GM12875 (cell line): Measurements from ENCODE around the gene WT1.

ENCODE experiments used
- H3K4me3 ChIP-seq: one replicate; pipeline ENCODE4 v1.5.1; 2011; ENCODE audit warnings: low read depth, low read length, control low read depth
- TF ChIP-seq, protein P1 (sequence below): IDR thresholded peaks from 2 replicates; pipeline ENCODE4 v1.5.1; 2011; ENCODE audit warnings: low read depth, mild to moderate bottlenecking, control low read depth, inconsistent platforms, low read length, moderate library complexity, borderline replicate concordance; ENCODE audit not compliant: insufficient read depth

Gene WT1

DNA sequence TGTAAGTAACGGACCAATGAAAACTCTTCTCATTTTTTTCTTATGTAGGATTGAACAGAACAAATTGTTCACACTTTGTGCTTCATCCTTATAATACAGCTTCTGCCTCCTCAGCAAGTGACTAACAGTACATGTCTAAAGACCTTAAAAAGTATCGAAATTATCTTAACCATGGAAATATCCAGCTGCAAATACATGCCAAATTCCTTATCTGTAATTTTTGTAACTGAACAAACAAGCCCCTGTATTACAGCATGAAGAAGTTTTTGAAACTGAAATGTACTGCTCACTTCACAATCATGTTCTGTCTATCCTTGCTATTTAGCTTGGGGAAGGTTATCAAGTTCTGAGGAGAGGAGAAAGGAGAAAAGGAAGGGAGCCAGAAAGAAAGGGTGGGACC, 20.4 kb downstream of the WT1 start:
- TF ChIP-seq, protein P1, sequence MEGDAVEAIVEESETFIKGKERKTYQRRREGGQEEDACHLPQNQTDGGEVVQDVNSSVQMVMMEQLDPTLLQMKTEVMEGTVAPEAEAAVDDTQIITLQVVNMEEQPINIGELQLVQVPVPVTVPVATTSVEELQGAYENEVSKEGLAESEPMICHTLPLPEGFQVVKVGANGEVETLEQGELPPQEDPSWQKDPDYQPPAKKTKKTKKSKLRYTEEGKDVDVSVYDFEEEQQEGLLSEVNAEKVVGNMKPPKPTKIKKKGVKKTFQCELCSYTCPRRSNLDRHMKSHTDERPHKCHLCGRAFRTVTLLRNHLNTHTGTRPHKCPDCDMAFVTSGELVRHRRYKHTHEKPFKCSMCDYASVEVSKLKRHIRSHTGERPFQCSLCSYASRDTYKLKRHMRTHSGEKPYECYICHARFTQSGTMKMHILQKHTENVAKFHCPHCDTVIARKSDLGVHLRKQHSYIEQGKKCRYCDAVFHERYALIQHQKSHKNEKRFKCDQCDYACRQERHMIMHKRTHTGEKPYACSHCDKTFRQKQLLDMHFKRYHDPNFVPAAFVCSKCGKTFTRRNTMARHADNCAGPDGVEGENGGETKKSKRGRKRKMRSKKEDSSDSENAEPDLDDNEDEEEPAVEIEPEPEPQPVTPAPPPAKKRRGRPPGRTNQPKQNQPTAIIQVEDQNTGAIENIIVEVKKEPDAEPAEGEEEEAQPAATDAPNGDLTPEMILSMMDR, result no peak
- H3K4me3 ChIP-seq, result no peak overlapping the region

DNA sequence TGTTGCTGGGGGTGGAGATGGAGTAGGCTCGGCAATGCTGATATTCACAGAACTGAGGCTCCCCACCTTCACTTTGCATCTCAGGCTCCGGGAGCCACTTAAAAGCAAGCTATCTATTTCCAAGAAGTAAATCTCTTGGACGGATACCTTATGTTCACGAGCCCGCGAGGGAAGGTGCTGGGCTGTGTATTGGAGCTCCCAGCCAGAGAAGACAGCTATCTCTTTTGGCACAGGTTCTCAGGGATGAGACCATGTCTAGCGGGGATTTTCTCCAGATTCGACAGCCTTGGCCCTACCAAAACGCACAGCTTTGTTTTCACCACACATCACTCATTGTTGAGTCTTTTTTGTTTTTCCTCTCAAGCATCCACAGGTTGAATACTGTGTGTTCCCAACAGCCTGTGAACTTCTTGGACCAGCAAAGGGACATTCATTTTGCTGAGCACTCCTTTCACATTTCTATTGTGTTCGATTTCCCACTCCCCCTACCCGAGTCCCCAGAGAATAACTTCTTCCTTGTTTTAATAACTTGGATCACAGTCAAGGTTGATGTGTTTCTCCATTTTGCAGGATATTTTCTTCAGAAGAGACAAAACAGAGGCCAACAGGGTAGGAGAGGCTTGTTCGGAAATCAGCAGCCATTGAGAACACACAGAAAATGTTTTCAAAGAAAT, 23.3 kb downstream of the WT1 start:
- TF ChIP-seq, protein P1, result no peak
- H3K4me3 ChIP-seq, result no peak overlapping the region

DNA sequence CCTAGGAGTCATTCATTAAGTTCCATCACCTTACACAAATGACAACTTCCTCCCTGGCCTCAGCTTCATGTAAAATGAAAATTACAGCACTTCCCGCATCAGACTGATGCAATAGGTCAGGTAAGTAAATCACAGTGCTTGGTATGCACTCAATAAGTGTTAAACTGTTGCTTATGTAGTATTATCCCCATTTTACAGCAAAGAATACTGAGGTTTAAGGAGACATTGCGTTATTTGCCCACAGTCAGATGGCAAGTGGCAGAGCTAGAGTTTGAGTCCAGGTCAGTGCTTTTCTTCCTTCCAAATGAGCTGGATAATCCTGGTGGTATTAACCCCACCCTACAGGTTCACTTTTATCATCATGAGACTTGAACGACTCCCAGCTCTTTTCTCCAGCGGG, 29.7 kb downstream of the WT1 start:
- H3K4me3 ChIP-seq, result no peak overlapping the region
- TF ChIP-seq, protein P1, result no peak

DNA sequence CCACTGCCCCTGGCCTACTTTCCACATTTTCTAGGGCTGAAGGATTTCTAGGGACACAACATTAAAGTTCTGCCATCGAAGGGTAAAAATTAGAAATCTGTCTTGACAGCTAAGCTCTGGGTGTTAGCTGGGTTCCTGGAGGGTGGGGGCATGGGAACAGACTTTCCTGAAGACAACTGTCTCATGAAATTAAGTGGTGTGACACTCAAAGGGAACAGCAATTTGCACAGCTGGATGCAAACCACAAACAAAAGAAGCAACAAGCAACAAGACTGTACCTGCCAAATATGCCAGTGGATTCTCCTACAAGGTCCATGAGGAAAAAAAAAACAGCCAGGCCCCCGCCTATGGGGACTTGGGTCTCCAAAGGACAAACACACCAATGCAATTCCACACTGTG, 32.5 kb downstream of the WT1 start:
- no peak overlapping the region for H3K4me3 ChIP-seq
- TF ChIP-seq, protein P1, result no peak

DNA sequence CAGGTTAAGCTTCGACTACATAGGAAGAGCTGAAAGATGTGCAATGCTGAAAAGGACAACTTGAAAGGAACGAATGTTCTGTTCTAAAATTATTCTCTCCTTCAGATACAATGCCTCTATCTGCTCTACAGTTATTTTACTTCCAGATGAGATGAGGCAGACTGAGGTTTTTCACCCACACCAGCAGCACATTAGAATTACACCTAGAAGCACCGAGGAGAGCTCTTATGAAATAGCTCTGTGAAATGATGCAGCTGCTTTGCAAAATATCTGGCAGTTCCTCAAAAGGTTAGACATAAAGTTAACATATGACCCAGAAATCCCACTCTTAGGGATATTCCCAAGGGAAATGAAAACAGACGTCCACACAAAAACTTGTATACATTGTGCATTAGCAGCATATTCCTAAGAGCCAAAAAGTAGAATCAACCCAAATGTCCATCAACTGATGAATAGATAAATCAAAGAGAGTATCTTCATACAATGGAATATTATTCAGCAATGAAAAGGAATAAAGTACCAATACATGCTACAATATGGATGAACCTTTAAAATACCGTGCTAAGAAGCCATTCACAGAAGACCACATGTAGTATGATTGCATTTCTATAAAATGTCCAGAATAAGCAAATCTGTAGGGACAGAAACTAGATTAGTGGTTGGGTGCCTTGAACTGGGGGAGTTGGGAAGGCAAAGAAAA, 34.5 kb downstream of the WT1 start:
- H3K4me3 ChIP-seq, result no peak overlapping the region
- TF ChIP-seq, protein P1, result no peak

DNA sequence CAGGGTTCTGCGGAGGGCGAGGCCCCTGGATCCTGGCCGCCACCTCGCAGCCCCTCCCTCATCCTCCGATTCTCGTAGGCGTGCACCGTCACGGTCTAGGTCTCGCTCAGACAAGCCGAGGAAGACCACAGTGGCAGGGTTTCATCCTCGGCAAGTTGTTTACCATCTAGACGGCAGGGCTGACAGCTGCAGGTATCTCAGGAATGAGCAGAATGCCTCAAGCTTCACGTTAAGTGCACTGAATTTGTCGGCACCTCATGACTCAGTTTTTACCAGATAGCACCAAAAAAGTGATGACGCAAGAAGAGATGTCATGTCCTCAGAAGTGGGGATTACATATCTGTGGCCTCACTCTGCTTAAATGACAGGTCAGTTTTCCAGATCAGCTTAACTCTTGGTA, 35.1 kb downstream of the WT1 start:
- TF ChIP-seq, protein P1, result no peak
- H3K4me3 ChIP-seq, result no peak overlapping the region

DNA sequence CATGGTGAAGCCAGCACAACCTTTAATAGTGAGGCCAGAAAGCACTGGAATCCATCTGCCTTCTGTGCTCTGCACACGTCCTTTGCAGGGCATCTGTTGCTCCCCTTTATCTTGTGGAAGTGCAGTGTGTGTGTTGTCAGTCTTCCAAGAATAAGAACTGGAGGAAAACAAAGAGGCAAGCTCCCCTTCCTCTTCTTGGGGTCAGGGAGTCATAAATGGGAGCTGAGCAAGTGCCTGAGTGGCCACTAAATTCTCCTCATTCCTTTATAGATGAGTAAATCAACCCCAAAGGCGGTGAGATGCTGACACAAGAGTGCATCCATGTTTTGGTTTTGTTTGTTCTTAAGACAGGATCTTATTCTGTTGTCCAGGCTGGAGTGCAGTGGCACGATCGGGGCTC, 38.3 kb downstream of the WT1 start:
- H3K4me3 ChIP-seq, result no peak overlapping the region
- TF ChIP-seq, protein P1, result no peak
